Smooth muscle cell (in vitro differentiated cells): ENCODE results near the gene RND3. TPM values are rescaled to one million over a fixed set of nuclear protein-coding genes. Genes with fewer than 3 reads are reported as not detected.

Source experiments
- DNase-seq: peaks from one replicate; lab custom pipeline; 2025; ENCODE audit not compliant: unreplicated experiment; lab: John Stamatoyannopoulos, UW
- H2AFZ ChIP-seq: fragments of 200-600 bp; sonication (generic); 2 replicates; pipeline ENCODE4 v1.6.0; 2016; ENCODE audit warnings: antibody characterized with exemption, low read depth, mild to moderate bottlenecking
- H3F3A ChIP-seq: fragments of 200-600 bp; sonication (generic); 2 replicates; pipeline ENCODE4 v1.6.0; 2017; ENCODE audit warnings: antibody characterized with exemption, low read depth
- H3K27ac ChIP-seq: fragments of 200-600 bp; sonication (generic); 2 replicates; pipeline ENCODE4 v1.5.1; 2016; ENCODE audit warnings: low read depth, mild to moderate bottlenecking
- H3K27me3 ChIP-seq: fragments of 200-600 bp; sonication (generic); 2 replicates; pipeline ENCODE4 v1.6.1; 2016; ENCODE audit warnings: low read depth, mild to moderate bottlenecking
- H3K36me3 ChIP-seq: fragments of 200-600 bp; sonication (generic); 2 replicates; pipeline ENCODE4 v1.5.1; 2016; ENCODE audit warnings: low read depth
- H3K4me1 ChIP-seq: fragments of 200-600 bp; sonication (generic); 2 replicates; pipeline ENCODE4 v1.5.1; 2016; ENCODE audit warnings: low read depth
- H3K4me2 ChIP-seq: fragments of 200-600 bp; sonication (generic); 2 replicates; pipeline ENCODE4 v1.6.0; 2016; ENCODE audit warnings: mild to moderate bottlenecking
- H3K4me3 ChIP-seq: fragments of 200-600 bp; sonication (generic); 2 replicates; pipeline ENCODE4 v1.5.1; 2016; ENCODE audit warnings: mild to moderate bottlenecking
- H3K79me2 ChIP-seq: fragments of 200-600 bp; sonication (generic); 2 replicates; pipeline ENCODE4 v1.6.0; 2016; ENCODE audit warnings: low read depth, mild to moderate bottlenecking
- H3K9ac ChIP-seq: fragments of 200-600 bp; sonication (generic); 2 replicates; pipeline ENCODE4 v1.6.0; 2016; ENCODE audit warnings: low read depth
- H3K9me3 ChIP-seq: fragments of 200-600 bp; sonication (generic); replicated peaks from 2 replicates; pipeline ENCODE4 v1.5.1; 2016; ENCODE audit warnings: low read depth
- H4K20me1 ChIP-seq: fragments of 200-600 bp; sonication (generic); 2 replicates; pipeline ENCODE4 v1.6.0; 2016; ENCODE audit warnings: low read depth
- WGBS: methylation state at CpG from one replicate; pipeline ENCODE4 v1.1.7; 2016; ENCODE audit warnings: low lambda C conversion rate; 5-methylcytosine and 5-hydroxymethylcytosine counted together
- polyA plus RNA-seq: library from polyadenylated mRNA; unstranded; fragments of >200 nt; fragmentation: Nextera tagmentation; extraction: Ambion mirVana; gene quantifications from 2 replicates; pipeline ENCODE4 v1.2.1, GENCODE V29; 2016
- total RNA-seq: library from RNA; depleted of rRNA; stranded (reverse); fragments of >200 nt; gene quantifications from 2 replicates; pipeline ENCODE4 v1.2.3, GENCODE V29; 2014
- TF ChIP-seq, protein P1 (sequence below): fragments of 200-600 bp; sonication (generic); IDR thresholded peaks from 2 replicates; pipeline ENCODE4 v1.5.1; 2017; ENCODE audit warnings: borderline replicate concordance, mild to moderate bottlenecking, antibody characterized with exemption; ENCODE audit not compliant: insufficient read depth, poor library complexity, severe bottlenecking

Gene RND3
- total and polyA plus RNA-seq, 2 experiments from 2014 or later = 125 to 256 TPM

DNA sequence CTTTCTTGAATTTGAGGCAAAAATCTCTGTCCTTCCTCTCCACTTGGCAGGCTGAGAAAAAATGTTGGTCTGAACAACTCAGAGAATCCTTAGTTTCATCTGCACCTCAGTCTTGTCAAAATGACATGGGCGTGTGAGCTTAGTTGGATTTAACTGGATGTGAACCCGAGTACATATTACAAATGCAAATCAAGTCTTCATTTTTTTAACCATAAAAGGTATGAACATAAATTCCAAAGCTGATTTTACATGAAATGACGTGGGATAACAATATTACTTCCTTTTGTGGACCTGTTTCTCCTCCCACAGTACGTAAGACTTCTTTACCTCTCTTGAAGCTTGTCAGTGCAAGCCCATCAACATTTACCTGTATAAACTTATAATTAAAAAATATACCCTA lies 32.6 kb upstream of the RND3 start:
- no peaks in the 10 kb centered on the region for H3K9me3 ChIP-seq
- no peak overlapping the region for H3K27ac ChIP-seq
- no peaks in the 10 kb centered on the region for H4K20me1 ChIP-seq
- TF ChIP-seq, protein P1, sequence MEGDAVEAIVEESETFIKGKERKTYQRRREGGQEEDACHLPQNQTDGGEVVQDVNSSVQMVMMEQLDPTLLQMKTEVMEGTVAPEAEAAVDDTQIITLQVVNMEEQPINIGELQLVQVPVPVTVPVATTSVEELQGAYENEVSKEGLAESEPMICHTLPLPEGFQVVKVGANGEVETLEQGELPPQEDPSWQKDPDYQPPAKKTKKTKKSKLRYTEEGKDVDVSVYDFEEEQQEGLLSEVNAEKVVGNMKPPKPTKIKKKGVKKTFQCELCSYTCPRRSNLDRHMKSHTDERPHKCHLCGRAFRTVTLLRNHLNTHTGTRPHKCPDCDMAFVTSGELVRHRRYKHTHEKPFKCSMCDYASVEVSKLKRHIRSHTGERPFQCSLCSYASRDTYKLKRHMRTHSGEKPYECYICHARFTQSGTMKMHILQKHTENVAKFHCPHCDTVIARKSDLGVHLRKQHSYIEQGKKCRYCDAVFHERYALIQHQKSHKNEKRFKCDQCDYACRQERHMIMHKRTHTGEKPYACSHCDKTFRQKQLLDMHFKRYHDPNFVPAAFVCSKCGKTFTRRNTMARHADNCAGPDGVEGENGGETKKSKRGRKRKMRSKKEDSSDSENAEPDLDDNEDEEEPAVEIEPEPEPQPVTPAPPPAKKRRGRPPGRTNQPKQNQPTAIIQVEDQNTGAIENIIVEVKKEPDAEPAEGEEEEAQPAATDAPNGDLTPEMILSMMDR = no peak
- 87% methylated on average over 4 of the region's 4 CpGs for WGBS
- H3F3A ChIP-seq = no peaks in the 10 kb centered on the region
- no peaks in the 10 kb centered on the region for H3K4me1 ChIP-seq
- H3K4me3 ChIP-seq = no peak overlapping the region
- H3K9ac ChIP-seq = no peak overlapping the region
- no peaks in the 10 kb centered on the region for H3K79me2 ChIP-seq
- no peak overlapping the region for H2AFZ ChIP-seq
- DNase-seq = no peak
- H3K36me3 ChIP-seq = no peaks in the 10 kb centered on the region
- H3K27me3 ChIP-seq = no peaks in the 10 kb centered on the region
- no peak overlapping the region for H3K4me2 ChIP-seq

DNA sequence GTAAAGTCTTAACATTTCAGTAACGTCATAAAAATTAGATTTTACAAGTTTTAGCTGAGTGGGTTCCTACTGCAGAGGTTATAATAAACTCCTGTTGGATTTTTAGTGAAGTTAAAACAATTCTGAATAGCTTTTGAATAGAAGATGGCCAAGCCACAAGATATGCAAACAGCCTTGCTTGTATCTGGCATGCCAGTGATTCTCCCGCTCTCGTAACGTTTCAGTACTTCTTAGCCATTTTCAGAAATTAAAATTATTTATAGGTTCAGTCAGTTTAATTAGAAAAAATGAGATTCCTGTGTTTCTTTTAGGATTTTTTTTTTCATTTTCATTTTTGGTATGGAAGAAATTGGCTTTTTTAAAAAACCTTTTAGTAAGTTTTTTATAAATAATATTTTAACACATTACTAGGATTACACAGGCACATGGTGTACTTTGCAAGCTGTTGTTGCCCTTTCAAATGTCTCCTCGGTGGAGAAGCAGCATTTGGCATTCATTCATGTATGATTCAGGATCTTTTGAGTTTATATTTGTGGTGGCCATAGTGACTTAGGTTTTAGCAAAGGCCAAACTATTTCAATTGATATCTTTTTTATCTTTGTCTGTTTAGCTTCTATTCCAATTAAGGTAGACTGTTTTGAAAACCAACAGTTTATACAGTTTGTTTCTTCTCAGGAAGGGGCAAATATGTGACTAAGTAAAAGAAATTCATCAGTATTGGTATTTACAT lies 30.6 kb upstream of the RND3 start:
- Histone ChIP-seq H3K9me3 (no peaks in the 10 kb centered on the region), H3K36me3 (no peaks in the 10 kb centered on the region), H3K4me1 (no peaks in the 10 kb centered on the region), H3K9ac (no peak overlapping the region), H3K27ac (no peak overlapping the region), H2AFZ (no peak overlapping the region), H3K4me3 (no peak overlapping the region), H3K27me3 (no peaks in the 10 kb centered on the region), H3K79me2 (no peaks in the 10 kb centered on the region), H3F3A (no peaks in the 10 kb centered on the region), H4K20me1 (no peaks in the 10 kb centered on the region), H3K4me2 (no peak overlapping the region)
- no peak for DNase-seq
- WGBS = 83% methylated on average over 5 of the region's 5 CpGs
- TF ChIP-seq, protein P1 = no peak

DNA sequence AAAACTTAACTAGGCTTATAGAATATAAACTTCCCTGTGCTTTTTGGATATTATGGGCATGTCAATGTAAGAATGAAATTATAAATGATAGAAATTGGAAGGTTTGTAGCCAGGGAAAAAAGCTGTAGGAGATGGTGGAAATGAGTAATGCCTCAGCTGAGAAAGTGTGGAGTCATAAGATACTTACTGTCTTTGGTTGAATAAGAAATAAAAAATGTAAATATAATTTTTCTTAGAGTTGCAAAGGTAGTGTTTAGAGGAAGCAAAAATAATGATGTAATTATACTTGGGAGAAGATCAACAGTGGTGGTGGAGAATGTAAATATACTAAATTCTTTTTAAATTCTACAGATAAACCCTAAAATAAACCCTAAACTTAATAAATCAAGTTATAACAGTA lies 26.2 kb upstream of the RND3 start:
- H3K27me3 ChIP-seq = no peaks in the 10 kb centered on the region
- no peaks in the 10 kb centered on the region for H3K79me2 ChIP-seq
- TF ChIP-seq, protein P1 = no peak
- no peak overlapping the region for H3K4me2 ChIP-seq
- no peaks in the 10 kb centered on the region for H3K9me3 ChIP-seq
- H4K20me1 ChIP-seq = no peaks in the 10 kb centered on the region
- no peak overlapping the region for H3K4me3 ChIP-seq
- no peak for DNase-seq
- H2AFZ ChIP-seq = no peak overlapping the region
- H3K27ac ChIP-seq = no peak overlapping the region
- no peaks in the 10 kb centered on the region for H3K36me3 ChIP-seq
- no peaks in the 10 kb centered on the region for H3F3A ChIP-seq
- no peak overlapping the region for H3K9ac ChIP-seq
- H3K4me1 ChIP-seq = no peaks in the 10 kb centered on the region
